ENCODE data around the gene EHD4. TPM values are rescaled to one million over a fixed set of nuclear protein-coding genes. Genes with fewer than 3 reads are reported as not detected.

The EHD4 gene
- polyA plus RNA-seq, 2 of the 4 experiments (the other 2 are of a cell fraction) = 8.2 to 9.0 TPM

DNA sequence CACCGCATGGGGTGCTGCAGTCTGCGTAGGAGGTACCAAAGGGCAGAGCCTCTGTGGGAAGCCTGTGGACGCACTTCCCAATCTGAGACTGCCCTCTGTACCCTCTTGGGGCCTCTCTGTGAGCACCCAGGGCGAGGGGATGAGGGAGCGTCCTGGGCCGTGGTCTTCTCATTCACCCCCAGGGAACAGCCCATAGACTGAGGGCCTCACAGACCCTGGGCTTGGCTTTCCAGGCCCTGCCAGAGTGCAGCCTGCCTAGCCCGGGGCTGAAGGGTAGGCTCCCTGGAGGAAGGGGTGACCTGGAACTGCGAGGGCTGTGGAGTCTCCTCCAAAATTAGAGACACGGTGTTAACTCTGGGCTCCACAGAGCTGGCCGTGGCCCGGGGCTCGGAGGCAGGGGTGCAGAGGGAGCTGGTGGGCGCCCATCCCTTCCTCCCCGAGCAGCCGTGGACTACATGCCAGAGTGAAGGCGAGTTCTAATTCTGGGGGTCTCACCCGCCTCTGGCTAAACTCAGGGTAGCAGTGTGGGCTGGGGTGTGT, 78.0 kb downstream of the EHD4 start:
- CTCF ChIA-PET = interaction anchor here (4.8 kb wide), 1 partner anchor 10 kb away, joined by 25 read pairs; no protein-coding TSS in a partner anchor
- FAIRE-seq (no peak), ATAC-seq (peak in 1 of 2 experiments; percentile 10; a peak in 3 of 6 replicates), DNase-seq (ENCODE audit: low read depth in 1 of 2, low spot score in 1 of 2) (no peak)
- TF ChIP-seq, protein P1, sequence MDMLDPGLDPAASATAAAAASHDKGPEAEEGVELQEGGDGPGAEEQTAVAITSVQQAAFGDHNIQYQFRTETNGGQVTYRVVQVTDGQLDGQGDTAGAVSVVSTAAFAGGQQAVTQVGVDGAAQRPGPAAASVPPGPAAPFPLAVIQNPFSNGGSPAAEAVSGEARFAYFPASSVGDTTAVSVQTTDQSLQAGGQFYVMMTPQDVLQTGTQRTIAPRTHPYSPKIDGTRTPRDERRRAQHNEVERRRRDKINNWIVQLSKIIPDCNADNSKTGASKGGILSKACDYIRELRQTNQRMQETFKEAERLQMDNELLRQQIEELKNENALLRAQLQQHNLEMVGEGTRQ (IDR thresholded peaks at IDR 0.05) = no peak
- TF ChIP-seq, protein P2, sequence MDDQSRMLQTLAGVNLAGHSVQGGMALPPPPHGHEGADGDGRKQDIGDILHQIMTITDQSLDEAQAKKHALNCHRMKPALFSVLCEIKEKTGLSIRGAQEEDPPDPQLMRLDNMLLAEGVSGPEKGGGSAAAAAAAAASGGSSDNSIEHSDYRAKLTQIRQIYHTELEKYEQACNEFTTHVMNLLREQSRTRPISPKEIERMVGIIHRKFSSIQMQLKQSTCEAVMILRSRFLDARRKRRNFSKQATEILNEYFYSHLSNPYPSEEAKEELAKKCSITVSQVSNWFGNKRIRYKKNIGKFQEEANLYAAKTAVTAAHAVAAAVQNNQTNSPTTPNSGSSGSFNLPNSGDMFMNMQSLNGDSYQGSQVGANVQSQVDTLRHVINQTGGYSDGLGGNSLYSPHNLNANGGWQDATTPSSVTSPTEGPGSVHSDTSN (IDR thresholded peaks at IDR 0.05) = no peak
- TF ChIP-seq FOSB (CRISPR knock-in tag; IDR thresholded peaks at IDR 0.05) (no peak), RFX5 (IDR thresholded peaks at IDR 0.05) (no peak), PHF8 (IDR thresholded peaks at IDR 0.05; ENCODE audit: borderline replicate concordance, low read depth) (no peak), EHF (CRISPR knock-in tag; IDR thresholded peaks at IDR 0.05) (no peak), TP53 (CRISPR knock-in tag; IDR thresholded peaks at IDR 0.05) (no peak), BHLHE40 (IDR thresholded peaks at IDR 0.05; ENCODE audit: low read depth, low read length) (no peak), EP300 (IDR thresholded peaks at IDR 0.05) (no peak), CHD2 (IDR thresholded peaks at IDR 0.05; ENCODE audit: low read length, partially characterized antibody) (no peak), JUN (IDR thresholded peaks at IDR 0.05) (no peak), SREBF2 (IDR thresholded peaks at IDR 0.05) (no peak)
- TF ChIP-seq, protein P3, sequence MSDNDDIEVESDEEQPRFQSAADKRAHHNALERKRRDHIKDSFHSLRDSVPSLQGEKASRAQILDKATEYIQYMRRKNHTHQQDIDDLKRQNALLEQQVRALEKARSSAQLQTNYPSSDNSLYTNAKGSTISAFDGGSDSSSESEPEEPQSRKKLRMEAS (IDR thresholded peaks at IDR 0.05) = no peak
- TF ChIP-seq, protein P4, sequence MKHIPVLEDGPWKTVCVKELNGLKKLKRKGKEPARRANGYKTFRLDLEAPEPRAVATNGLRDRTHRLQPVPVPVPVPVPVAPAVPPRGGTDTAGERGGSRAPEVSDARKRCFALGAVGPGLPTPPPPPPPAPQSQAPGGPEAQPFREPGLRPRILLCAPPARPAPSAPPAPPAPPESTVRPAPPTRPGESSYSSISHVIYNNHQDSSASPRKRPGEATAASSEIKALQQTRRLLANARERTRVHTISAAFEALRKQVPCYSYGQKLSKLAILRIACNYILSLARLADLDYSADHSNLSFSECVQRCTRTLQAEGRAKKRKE (CRISPR knock-in tag; IDR thresholded peaks at IDR 0.05; ENCODE audit: low read depth) = no peak
- POLR2A ChIA-PET = no interaction called here
- Histone ChIP-seq H3K9me3 (no peaks in the 10 kb centered on the region), H3K4me1 (peaks cover 11% of the 10 kb centered on the region; the same call in 2 of the 3 replicates), H3K27ac (peak overlapping the region; percentile 55 to 76; a peak in 3 of 6 replicates), H3K4me2 (no peak overlapping the region), H3K4me3 (no peak overlapping the region)
- no CpG with 5 or more reads among the region's 17 CpGs for WGBS (ENCODE audit: missing lambda C conversion rate)

DNA sequence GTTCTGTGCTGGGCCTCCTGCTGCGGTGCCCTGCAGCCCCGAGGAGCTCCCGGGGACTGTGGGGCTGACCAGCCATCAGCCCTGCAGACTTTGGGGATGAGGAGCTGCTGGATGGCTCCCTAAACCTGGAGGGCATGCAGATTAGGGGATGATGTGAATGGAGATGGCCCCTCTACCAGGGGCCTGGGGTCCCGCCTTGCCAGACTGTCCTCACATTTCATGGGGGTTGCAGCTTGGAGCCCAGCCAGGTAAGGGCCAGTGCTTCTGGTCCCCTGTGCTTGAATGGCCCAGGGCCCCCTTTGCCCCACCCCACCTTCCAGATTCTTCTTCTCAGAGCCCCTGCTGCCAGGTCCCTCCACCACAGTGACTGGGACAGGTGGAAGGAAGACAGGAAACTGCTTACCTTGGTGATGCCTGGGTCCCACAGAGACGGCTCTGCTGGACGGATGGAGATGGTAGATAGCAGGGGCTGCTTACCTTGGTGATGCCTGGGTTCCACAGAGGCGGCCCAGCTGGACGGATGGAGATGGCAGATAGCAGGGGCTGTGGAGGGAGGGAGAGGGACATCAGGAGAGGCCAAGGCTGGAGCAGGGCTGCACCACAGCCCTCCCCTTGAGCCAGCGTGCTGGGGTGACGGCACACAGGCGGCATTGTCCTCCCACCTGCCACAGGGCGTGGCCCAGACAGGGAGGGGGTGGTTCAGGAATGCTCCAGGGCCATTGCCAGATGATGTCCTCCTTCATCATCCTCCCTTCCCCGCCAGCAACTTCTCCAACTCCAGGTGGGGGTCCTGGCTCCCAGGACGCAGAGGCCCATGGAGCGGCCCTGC, 78.7 kb downstream of the EHD4 start, which contains the start of gene SPTBN5:
SPTBN5 (minus strand) TSS at position 632 of the 829 bp plus-strand sequence; CDS start at position 76, 556 bp downstream.
- ATAC-seq = no peak
- ChIA-PET CTCF (interaction anchor here (0.9 to 4.8 kb wide), 2 partner anchors 11 to 79 kb away, joined by 3 to 25 read pairs; partner anchors contain the start of gene EHD4), POLR2A (no interaction called here)
- 90% methylated on average over 4 of the region's 15 CpGs for WGBS (ENCODE audit: missing lambda C conversion rate)
- Histone ChIP-seq H3K4me1 (peaks cover 11% of the 10 kb centered on the region; the same call in 2 of the 3 replicates), H3K27ac (peak within 1 kb of the TSS; percentile 55 to 76; a peak in 4 of 6 replicates), H3K9me3 (no peaks in the 10 kb centered on the region), H3K4me2 (0 out of 3 replicates have a peak within 1 kb of the TSS, but pooled peaks have one; percentile 30), H3K4me3 (no peak within 1 kb of the TSS)
- no peak for DNase-seq (ENCODE audit: low read depth in 1 of 2, low spot score in 1 of 2)
- TF ChIP-seq CEBPB (IDR thresholded peaks at IDR 0.05) = no peak
- no peak for TF ChIP-seq MYC (IDR thresholded peaks at IDR 0.05; ENCODE audit: borderline replicate concordance, low read length)
- no peak for TF ChIP-seq TFCP2L1 (CRISPR knock-in tag; IDR thresholded peaks at IDR 0.05)
- no peak for FAIRE-seq

Data from A549 (cell line).